Neural progenitor cell (in vitro differentiated cells): ENCODE measurements around the gene PARD3B.

Source experiments
- EZH2 ChIP-seq: fragments of 200-600 bp; sonication (generic); IDR thresholded peaks from 2 replicates; pipeline ENCODE4 v1.6.1; 2017; ENCODE audit warnings: antibody characterized with exemption, mild to moderate bottlenecking, moderate library complexity
- EZH2phosphoT487 ChIP-seq: fragments of 200-600 bp; sonication (generic); IDR thresholded peaks from 2 replicates; pipeline ENCODE4 v1.6.1; 2017; ENCODE audit warnings: antibody characterized with exemption
- TF ChIP-seq, protein P1 (sequence below): fragments of 200-600 bp; sonication (generic); IDR thresholded peaks from 2 replicates; pipeline ENCODE4 v1.5.1; 2017; ENCODE audit warnings: antibody characterized with exemption, mild to moderate bottlenecking

DNA sequence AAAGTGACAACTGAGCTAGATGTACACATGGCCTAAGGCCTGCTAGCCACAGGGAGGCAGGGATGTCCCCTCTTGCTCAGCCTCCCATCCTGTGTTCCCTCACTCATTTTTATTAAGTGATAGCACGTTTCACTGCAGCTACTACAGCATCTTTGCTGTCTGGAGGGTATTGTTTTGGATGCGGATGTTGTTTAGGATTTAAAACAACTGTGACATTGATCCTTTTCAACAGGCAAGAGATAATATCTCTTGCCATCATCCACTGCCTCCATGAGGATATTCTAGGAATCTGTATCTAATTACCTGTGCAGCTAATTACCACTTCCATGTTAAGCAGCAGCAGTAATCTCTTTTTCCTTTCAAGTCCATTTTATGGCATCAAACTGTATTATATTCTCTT lies 345.4 kb downstream of the PARD3B start:
- TF ChIP-seq EZH2 (no peak), EZH2phosphoT487 (no peak)
- TF ChIP-seq, protein P1, sequence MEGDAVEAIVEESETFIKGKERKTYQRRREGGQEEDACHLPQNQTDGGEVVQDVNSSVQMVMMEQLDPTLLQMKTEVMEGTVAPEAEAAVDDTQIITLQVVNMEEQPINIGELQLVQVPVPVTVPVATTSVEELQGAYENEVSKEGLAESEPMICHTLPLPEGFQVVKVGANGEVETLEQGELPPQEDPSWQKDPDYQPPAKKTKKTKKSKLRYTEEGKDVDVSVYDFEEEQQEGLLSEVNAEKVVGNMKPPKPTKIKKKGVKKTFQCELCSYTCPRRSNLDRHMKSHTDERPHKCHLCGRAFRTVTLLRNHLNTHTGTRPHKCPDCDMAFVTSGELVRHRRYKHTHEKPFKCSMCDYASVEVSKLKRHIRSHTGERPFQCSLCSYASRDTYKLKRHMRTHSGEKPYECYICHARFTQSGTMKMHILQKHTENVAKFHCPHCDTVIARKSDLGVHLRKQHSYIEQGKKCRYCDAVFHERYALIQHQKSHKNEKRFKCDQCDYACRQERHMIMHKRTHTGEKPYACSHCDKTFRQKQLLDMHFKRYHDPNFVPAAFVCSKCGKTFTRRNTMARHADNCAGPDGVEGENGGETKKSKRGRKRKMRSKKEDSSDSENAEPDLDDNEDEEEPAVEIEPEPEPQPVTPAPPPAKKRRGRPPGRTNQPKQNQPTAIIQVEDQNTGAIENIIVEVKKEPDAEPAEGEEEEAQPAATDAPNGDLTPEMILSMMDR, result no peak
